Adrenal gland (tissue), 5 donors: Measurements from ENCODE around the gene RASSF5.

Source experiments
- POLR2A ChIP-seq, 2 donors: fragments of 450-650 bp; IDR thresholded peaks; one replicate each; pipeline ENCODE4 v1.6.1; 2017; ENCODE audit warnings: antibody characterized with exemption in 2 of 2, mild to moderate bottlenecking in 2 of 2, moderate library complexity in 1 of 2
- TF ChIP-seq, protein P1 (sequence below), 6 experiments: fragments of 450-650 bp in 4 of 6; fragments of 200-600 bp in 2 of 6; sonication (generic) in 1 of 6; IDR thresholded peaks; 1 replicate in 5 of 6; 2 replicates in 1 of 6; pipeline versions ENCODE4 v1.5.1 to v1.8.0; 2016 to 2021; ENCODE audit warnings: antibody characterized with exemption in 6 of 6, mild to moderate bottlenecking in 2 of 6, moderate library complexity in 1 of 6
- donor health status: DM: no; HTN: no; CAD: no.

DNA sequence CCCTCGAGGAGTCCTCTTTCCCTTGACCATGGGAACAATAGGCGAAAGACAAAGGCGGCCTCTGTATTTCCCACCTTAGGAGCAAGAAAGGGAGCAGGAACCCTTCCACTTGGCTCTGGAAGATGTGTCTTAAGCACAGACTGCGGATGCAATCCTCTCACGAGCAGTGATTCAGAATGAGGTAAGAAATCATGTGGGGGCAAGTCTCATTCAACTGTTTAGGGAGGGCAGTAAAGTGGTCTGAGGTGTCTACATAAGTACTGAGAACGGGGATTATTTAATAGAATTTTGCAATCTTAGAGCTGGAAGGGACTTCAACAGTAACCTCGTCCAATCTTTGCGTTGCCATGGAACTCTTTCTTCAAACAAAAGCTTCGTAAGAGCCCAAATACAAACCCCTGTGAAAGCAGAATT, 126.4 kb downstream of the RASSF5 start:
- TF ChIP-seq, protein P1, sequence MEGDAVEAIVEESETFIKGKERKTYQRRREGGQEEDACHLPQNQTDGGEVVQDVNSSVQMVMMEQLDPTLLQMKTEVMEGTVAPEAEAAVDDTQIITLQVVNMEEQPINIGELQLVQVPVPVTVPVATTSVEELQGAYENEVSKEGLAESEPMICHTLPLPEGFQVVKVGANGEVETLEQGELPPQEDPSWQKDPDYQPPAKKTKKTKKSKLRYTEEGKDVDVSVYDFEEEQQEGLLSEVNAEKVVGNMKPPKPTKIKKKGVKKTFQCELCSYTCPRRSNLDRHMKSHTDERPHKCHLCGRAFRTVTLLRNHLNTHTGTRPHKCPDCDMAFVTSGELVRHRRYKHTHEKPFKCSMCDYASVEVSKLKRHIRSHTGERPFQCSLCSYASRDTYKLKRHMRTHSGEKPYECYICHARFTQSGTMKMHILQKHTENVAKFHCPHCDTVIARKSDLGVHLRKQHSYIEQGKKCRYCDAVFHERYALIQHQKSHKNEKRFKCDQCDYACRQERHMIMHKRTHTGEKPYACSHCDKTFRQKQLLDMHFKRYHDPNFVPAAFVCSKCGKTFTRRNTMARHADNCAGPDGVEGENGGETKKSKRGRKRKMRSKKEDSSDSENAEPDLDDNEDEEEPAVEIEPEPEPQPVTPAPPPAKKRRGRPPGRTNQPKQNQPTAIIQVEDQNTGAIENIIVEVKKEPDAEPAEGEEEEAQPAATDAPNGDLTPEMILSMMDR (IDR thresholded peaks at IDR 0.05): no peak
- no peak for TF ChIP-seq POLR2A (IDR thresholded peaks at IDR 0.05)
